NCI-H2171 treated with DMSO at 0.1 percent for 48 hours (cell line): ENCODE measurements around the gene EGLN1.

ENCODE experiments used
- DNase-seq: peaks from one replicate; lab custom pipeline; 2025; lab: John Stamatoyannopoulos, UW

The EGLN1 gene

DNA sequence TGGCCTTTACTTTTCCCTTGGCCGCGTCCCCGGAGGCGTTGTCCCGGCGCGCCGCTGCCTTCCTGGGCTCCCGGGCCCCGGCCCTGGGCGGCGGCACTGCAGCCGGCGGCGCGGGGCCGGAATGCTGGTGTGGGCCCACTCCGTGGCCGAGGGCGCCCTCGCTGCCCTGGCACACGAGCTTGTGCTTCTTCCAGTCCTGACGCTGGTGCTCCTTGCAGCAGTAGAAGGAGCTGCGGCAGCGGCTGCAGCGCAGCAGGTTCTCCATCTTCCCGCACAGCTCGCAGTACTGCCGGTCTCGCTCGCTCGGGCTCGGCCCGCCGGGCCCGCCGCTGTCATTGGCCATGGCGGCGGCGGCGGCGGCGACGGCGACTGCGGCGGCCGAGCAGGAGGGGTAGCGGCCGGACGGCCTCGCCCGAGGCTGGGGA, 529 bp downstream of the EGLN1 start:
- peak; percentile 41 for DNase-seq

GRCh38 chr1:231420959-231421545, 1.0 kb downstream of the EGLN1 start:
- DNase-seq = peak; percentile 55

GRCh38 chr1:231420299-231420958, 1.7 kb downstream of the EGLN1 start:
- peak; percentile 55 for DNase-seq

GRCh38 chr1:231419738-231420298, 2.3 kb downstream of the EGLN1 start:
- no peak for DNase-seq

DNA sequence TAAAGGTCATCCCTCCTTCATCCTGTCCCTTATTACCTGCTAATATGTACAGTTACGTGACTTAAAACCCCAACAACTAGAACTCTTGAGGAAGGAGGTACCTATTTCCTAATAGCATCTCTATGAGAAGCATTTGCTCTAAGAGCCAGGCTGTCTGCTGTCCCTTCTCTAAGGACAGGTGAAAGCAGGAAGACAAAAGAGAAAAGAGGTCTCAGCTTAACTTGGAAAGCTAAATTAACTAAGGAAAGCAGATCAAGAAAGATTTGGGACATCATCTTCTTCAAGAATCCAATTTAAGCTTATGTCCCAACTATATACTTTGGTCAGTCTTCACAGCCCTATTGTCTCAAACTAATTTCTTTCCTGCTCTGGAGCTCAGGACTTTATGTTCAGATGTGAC, 2.9 kb downstream of the EGLN1 start:
- no peak for DNase-seq

DNA sequence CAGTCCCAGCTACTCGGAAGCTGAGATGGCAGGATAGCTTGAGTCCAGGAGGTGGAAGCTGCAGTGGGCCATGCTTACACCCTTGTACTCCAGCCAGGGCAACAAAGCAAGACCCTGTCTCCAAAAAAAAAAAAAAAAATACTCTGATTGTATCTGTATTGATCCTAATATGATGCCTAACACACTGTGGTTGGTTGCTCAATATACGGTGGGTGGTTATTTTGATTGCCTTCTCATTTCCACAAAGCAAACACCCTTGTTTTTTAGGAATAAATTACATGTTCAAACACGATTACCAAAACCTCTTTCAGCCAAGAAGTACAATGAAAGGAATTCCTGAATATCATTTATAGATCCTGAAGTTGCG, 3.4 kb downstream of the EGLN1 start:
- no peak for DNase-seq

DNA sequence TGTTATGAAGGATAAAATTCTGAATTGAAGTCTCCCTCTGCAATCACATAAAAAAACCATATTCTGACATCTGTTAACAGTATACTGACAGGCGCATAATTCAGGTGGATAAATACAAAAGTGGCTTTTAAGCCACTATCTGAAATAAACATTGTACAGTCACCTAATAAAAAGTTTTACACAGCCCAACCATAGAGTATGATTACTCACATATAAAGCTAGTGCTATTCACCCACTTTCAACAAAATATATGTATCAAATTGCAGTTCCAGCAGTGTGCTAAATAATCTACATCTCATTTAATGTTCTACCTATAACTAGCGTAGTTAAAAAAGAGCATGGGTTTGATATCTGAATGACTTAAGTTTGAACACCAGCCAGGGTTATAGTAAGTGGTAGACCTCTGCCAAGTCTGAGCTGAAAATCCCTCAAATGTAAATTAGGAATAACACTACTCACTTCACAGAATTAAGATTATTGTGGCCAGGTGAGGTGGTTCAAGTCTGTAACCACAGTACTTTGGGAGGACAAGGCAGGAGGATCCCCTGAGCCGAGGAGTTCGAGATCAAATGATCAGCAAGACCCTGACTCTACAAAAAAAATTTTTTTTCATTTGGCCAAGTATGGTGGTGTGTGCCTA, 3.9 kb downstream of the EGLN1 start:
- no peak for DNase-seq

DNA sequence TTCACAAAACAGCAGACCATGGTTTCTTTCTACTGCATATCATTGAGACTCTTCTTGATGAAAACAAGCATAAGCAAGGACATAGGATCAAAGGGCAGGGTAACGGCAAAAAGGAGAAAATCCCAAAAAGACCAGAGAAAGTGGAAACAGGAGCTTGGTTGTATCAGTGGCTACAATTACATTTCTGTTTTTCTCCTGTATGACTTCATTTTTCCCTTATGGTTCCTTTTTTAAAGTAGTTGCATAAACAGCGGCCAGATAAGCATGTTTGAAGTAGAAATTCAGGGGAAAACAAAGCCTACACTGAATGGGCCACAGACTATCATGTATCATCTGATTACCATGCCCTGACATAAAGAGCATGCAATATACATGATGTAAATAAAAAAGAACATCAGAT, 4.6 kb downstream of the EGLN1 start:
- no peak for DNase-seq

DNA sequence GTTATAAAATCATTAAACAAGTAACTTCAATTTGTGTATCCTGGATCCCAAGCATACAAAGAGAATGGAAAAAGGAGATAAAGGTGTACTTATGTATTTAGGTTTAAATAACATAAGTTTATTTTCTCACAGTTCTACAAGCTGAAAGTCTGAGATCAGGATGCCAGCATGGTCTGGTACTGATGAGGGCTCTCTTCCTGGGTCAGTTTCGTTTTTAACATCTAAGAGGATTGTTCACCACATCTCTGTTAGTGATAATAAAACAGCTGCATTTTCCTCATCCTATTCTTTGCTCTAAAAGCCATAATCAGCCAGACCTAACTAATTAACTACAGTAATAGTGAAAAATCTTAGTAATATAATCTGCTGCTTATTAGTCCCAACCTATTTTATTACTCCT, 5.2 kb downstream of the EGLN1 start:
- DNase-seq = no peak

DNA sequence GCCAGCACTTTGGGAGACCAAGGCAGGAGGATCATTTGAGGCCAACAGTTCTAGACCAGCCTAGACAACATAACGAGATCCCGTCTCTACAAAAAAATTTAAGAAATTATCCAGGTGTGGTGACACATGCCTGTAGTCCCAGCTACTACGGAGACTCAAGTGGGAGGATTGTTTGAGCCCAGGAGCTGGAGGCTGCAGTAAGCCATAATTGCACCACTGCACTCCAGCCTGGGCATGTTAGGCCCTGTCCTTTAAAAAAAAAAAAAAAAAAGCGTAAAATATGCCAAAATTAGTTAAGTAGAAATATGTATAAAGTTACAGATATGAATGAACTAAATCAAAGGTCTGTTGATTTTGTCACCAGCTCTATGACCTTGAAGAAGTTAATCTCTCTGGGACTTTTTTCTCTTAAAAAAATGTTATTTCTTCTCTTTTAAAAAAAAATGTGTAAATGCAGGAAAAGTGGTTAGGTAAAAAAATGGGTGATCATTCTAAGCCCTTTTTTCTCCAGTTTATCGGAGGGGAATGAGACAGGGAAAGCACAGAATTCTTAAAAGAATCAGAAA, 7.0 kb downstream of the EGLN1 start:
- peak; percentile 16 for DNase-seq

DNA sequence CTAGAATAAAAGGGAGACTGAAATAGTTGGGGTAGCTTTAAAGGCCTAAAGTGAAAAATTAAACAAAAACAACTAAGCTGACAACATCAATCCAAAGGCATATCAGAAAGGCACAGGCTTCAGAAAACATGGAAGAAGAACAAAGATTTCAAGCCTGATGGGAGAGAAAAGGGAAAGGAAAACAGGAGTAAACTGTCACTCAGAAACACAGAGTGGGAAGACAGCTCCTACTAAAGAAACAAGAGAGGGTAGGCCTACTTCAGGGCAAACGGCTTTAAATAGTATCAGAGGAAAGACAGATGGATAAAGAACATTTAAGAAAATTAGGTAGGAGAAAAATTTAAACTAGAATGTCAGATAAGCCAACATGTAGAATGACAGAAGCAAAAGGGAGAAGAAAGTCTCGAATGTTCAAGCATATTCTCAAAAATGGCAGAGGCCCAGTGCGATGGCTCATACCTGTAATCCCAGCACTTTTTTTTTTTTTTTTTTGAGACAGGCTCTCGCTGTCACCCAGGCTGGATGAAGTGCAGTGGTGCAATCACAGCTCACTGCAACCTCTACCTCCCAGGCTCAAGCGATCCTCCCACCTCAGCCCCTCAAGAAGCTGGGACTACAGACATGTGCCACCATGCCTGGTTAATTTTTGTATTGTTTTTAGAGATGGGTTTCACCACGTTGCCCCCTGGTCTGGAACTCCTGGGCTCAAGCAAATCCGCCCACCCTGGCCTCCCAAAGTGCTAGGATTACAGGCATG, 7.6 kb downstream of the EGLN1 start:
- no peak for DNase-seq

DNA sequence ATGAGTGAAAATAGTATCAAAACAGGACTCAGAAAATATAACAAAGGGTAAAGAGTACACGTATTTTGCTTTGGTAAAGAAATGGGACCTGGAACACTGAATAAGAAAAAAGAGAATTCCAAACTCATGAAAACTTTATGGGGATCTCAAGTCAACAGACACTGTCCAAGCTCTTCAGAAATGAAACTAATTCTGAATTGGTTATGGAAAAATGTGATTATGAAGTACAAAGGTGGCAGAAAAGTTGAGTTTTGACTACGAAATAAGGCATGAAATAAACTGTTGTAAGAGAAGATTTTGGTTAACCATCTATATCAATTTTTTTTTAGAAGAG, 8.4 kb downstream of the EGLN1 start:
- DNase-seq = no peak

DNA sequence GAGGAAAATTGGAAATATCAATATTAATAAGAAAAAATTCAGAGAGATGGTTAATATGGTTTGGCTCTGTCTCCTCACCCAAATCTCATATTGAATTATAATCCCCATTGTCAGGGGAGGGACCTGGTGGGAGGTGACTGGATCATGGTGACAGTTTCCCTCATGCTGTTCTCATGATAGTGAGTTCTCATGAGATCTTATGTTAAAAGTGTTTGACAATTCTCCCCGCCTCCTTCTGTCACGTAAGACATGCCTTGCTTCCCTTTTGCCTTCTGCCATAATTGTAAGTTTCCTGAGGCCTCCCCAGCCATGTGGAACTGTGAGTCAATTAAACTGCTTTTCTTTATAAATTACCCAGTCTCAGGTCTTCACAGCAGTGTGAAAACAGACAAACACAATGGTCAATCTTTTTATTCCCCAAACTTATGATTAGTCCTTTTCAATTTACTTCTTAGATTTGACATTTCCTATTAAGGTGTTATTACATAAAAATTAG, 11.0 kb downstream of the EGLN1 start:
- DNase-seq = no peak

DNA sequence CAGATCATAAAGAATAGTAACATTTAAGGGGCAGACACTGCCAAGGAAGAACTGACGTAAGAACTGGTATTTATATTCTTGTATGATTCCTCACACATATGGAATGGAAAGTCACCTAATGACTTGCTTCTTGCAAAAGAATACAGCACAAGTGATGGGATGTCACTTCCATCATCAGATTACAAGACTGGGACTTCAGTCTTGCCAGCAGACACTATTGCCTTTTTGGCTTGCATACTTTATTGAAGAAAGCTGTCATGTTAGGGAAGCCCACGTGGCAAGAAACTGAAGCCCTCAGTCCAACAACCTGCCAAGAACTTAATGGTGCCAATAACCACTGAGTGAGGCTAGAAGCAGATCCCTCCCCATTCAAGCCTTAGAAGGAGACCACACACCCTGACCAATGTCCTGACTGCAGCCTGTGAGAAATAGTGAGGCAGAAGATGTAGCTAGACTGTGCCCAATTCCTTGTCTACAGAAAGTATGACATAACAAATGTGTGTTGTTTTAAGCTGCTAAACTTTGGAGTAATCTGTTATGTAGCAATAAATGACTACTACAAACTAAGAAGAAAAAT, 12.0 kb downstream of the EGLN1 start:
- DNase-seq = no peak

GRCh38 chr1:231408528-231409094, 13.5 kb downstream of the EGLN1 start:
- DNase-seq = no peak

DNA sequence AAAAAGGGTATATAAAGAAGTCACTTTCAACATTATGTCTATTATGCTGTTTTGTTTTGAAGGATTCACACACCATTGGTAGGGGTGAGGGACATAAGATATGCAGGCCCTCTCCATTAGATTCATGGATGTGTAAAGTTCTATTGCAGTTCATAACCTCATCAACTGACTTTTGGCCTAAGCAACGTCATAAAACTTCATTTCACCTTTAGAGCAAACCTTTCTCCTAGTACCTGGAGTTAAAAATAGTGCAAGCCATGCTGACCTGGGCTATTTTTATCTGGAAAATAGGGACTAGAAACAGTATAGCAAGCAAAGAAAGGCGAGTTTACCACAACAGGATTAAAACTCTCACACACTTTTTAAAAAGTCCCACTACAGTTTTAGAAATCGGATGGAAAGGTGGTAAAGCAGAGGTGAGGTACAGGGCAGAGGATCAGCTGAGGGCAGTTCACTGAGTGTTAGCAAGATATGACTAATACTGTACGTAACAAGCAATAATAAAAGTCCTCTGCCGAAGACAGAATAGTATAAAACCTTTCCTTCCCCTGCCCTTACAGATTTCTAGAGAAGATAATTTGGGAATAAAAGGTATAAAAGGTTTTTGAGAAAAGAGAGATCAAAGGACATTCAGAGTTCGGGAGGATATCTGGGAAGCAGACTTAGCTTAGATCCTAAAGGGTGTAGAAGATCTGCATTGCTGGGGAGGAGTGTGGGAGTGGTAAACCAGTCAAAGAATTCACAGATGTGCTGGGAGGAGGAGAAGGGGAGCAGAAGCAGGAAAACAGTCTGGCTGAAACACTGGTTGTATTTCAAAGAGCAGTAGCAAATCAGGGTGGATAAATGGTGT, 14.3 kb downstream of the EGLN1 start:
- DNase-seq = no peak

GRCh38 chr1:231407049-231407448, 15.0 kb downstream of the EGLN1 start:
- DNase-seq = no peak

DNA sequence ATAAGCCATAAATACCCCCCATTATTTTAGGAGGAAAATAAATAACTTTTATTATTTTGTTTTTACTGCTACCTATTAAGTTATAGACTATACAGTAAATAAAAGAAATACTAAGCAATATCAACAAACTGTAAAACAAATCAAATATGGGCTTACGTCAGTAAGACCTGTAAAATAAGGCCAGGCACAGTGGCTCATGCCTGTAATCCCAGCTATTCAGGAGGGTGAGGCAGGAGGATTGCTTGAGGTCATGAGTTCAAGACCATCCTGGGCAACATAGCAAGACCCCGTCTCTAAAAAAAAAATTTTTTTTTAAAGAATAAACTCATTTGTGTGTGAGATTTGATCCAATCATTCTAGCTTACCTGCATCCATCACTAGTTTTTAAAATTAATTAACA, 17.8 kb downstream of the EGLN1 start:
- no peak for DNase-seq

DNA sequence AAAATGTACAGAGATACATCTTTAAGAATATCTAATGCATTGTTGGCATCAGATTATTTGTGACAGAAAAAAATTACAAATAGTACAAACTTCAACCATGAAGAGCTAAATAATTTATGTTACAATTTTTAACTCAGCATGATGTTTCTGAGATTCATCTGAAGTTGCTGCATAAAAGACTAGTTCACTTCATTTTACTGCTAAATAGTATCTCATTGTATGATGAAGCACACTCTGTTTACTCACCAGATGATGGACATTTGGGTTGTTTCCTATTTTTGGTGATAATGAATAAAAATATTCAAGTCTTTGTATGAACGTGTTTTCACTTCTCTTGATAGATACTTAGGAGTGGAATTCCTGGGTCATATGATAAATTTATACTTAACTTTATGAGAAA, 20.6 kb downstream of the EGLN1 start:
- no peak for DNase-seq

GRCh38 chr1:231397886-231398671, 24.0 kb downstream of the EGLN1 start:
- no peak for DNase-seq
